ENCODE results near the gene CNBP. TPM values are rescaled to one million over a fixed set of nuclear protein-coding genes. Genes with fewer than 3 reads are reported as not detected.

The CNBP gene
- total RNA-seq, 4 donors from 2014 or later, result 169 to 329 (median 258) TPM

GRCh38 chr3:129164500-129164899, 19.2 kb downstream of the CNBP start:
- H3K9me3 ChIP-seq, result no peaks in the 10 kb centered on the region
- H3K4me1 ChIP-seq, result peaks cover 6 to 22% (median 18%) of the 10 kb centered on the region in 4 donors
- H3K4me3 ChIP-seq, result no peak overlapping the region
- TF ChIP-seq POLR2A (IDR thresholded peaks at IDR 0.05) (no peak), POLR2AphosphoS5 (IDR thresholded peaks at IDR 0.05) (no peak), EP300 (IDR thresholded peaks at IDR 0.05; ENCODE audit: low read depth) (no peak), CTCF (IDR thresholded peaks at IDR 0.05) (no peak)
- peaks cover 0 to 31% (median 13%) of the 10 kb centered on the region in 4 donors for H3K36me3 ChIP-seq
- H3K27me3 ChIP-seq, result no peaks in the 10 kb centered on the region
- H3K27ac ChIP-seq, result no peak overlapping the region
- intact Hi-C loops (cut with DNase I; ENCODE audit: low total_unique reads), result no loop called here
- no peak for DNase-seq
- in situ Hi-C loops (cut with MboI; ENCODE audit: low pct_ligation_motif_present in 1 of 4, low pct_unique_long_range_greater_than_20kb in 1 of 4, low sequenced_read_pairs in 3 of 4), result no loop called here
- 78 to 90% methylated on average over 2 to 7 of the region's 7 CpGs for WGBS, 2 donors (ENCODE audit: low coverage in 1 of 2)

GRCh38 chr3:129162729-129163579, 20.7 kb downstream of the CNBP start:
- Histone ChIP-seq H3K27me3 (no peaks in the 10 kb centered on the region), H3K4me1 (peaks cover 7 to 27% (median 22%) of the 10 kb centered on the region in 4 donors), H3K36me3 (peaks cover 0 to 27% (median 11%) of the 10 kb centered on the region in 4 donors), H3K27ac (peak overlapping the region in 3 of 4 donors; percentile 90 to 95 (median 95)), H3K4me3 (no peak overlapping the region), H3K9me3 (no peaks in the 10 kb centered on the region)
- WGBS, 2 donors (ENCODE audit: low coverage in 1 of 2), result 51 to 56% methylated on average over 5 of the region's 5 CpGs
- TF ChIP-seq POLR2AphosphoS5 (IDR thresholded peaks at IDR 0.05), result no peak
- no peak for TF ChIP-seq EP300 (IDR thresholded peaks at IDR 0.05; ENCODE audit: low read depth)
- TF ChIP-seq POLR2A (IDR thresholded peaks at IDR 0.05), result no peak
- peak in 1 of 5 experiments; percentile 8 for TF ChIP-seq CTCF (IDR thresholded peaks at IDR 0.05)
- intact Hi-C loops (cut with DNase I; ENCODE audit: low total_unique reads), result no loop called here
- in situ Hi-C loops (cut with MboI; ENCODE audit: low pct_ligation_motif_present in 1 of 4, low pct_unique_long_range_greater_than_20kb in 1 of 4, low sequenced_read_pairs in 3 of 4), result no loop called here
- no peak for DNase-seq

GRCh38 chr3:129161860-129162271, 21.8 kb downstream of the CNBP start:
- peaks cover 7 to 27% (median 22%) of the 10 kb centered on the region in 4 donors for H3K4me1 ChIP-seq
- no peak for DNase-seq
- in situ Hi-C loops (cut with MboI; ENCODE audit: low pct_ligation_motif_present in 1 of 4, low pct_unique_long_range_greater_than_20kb in 1 of 4, low sequenced_read_pairs in 3 of 4) (no loop called here), intact Hi-C loops (cut with DNase I; ENCODE audit: low total_unique reads) (no loop called here)
- H3K36me3 ChIP-seq, result peaks cover 0 to 25% (median 6%) of the 10 kb centered on the region in 4 donors
- TF ChIP-seq CTCF (IDR thresholded peaks at IDR 0.05) (peak in 1 of 5 experiments; percentile 7), POLR2A (IDR thresholded peaks at IDR 0.05) (no peak), EP300 (IDR thresholded peaks at IDR 0.05; ENCODE audit: low read depth) (no peak), POLR2AphosphoS5 (IDR thresholded peaks at IDR 0.05) (peak in 2 of 3 donors; percentile 5 to 17)
- no peaks in the 10 kb centered on the region for H3K27me3 ChIP-seq
- no peaks in the 10 kb centered on the region for H3K9me3 ChIP-seq
- WGBS, 2 donors (ENCODE audit: low coverage in 1 of 2), result 0 to 1% methylated on average over 4 to 12 of the region's 12 CpGs
- peak overlapping the region; percentile 90 to 96 (median 95) for H3K27ac ChIP-seq
- peak overlapping the region; percentile 76 to 93 (median 88) for H3K4me3 ChIP-seq

Measured in transverse colon (tissue), 4 donors.